K562 (cell line): Measurements from ENCODE around the gene ATP5PD. TPM values are rescaled to one million over a fixed set of nuclear protein-coding genes. Genes with fewer than 3 reads are reported as not detected.

Experiments
- ATF7 ChIP-seq: fragments of 450-650 bp; IDR thresholded peaks from 2 replicates; pipeline ENCODE4 v1.7.1; 2014; ENCODE audit warnings: mild to moderate bottlenecking, moderate library complexity
- CBX5 ChIP-seq: IDR thresholded peaks from 2 replicates; pipeline ENCODE4 v1.6.1; 2014; ENCODE audit warnings: low read depth, borderline replicate concordance
- DMBX1 ChIP-seq: fragments of 250-450 bp; sonication (Bioruptor Pico); IDR thresholded peaks from 2 replicates; pipeline ENCODE4 v1.8.0; 2022; ENCODE audit warnings: inconsistent platforms, mild to moderate bottlenecking, moderate library complexity, borderline replicate concordance
- E4F1 ChIP-seq: fragments of 250-450 bp; sonication (Bioruptor Pico); IDR thresholded peaks from 2 replicates; pipeline ENCODE4 v1.5.0; 2021; ENCODE audit warnings: mild to moderate bottlenecking, borderline replicate concordance
- EP300 ChIP-seq: IDR thresholded peaks from 2 replicates; pipeline ENCODE4 v1.6.1; 2012; ENCODE audit warnings: low read length, improper control_type of control experiment
- ERF ChIP-seq: fragments of 450-650 bp; formaldehyde crosslinking; IDR thresholded peaks from 2 replicates; pipeline ENCODE4 v1.4.0; 2020; ENCODE audit warnings: mild to moderate bottlenecking, mixed read lengths
- FOSL1 ChIP-seq: fragments of 200-800 bp; sonication (Bioruptor generic); conservative IDR thresholded peaks from 2 replicates; pipeline ENCODE4 v1.6.1; 2016; ENCODE audit warnings: missing genetic modification characterization, missing compliant biosample characterization
- KAT2B ChIP-seq: IDR thresholded peaks from one replicate; pipeline ENCODE4 v1.6.1; 2012; ENCODE audit warnings: low read depth, mild to moderate bottlenecking, control low read depth, inconsistent platforms, low read length, moderate library complexity
- MGA ChIP-seq: fragments of 450-650 bp; IDR thresholded peaks from 2 replicates; pipeline ENCODE4 v1.6.1; 2016; ENCODE audit warnings: mild to moderate bottlenecking, moderate library complexity
- SMAD4 ChIP-seq: fragments of 250-450 bp; sonication (Bioruptor Pico); conservative IDR thresholded peaks from 2 replicates; pipeline ENCODE4 v1.8.0; 2021; ENCODE audit warnings: inconsistent platforms, mild to moderate bottlenecking, moderate library complexity
- TRIM24 ChIP-seq, 2 experiments: fragments of 450-650 bp; IDR thresholded peaks; 2 replicates each; pipeline ENCODE4 v1.6.1; 2016
- ZNF134 ChIP-seq: fragments of 250-450 bp; sonication (Bioruptor Pico); conservative IDR thresholded peaks from 2 replicates; pipeline ENCODE4 v1.4.0; 2020
- ZNF282 ChIP-seq: sonication (generic); formaldehyde crosslinking; IDR thresholded peaks from 2 replicates; pipeline ENCODE4 v1.8.1; 2023; ENCODE audit warnings: missing genetic modification reagents
- ZNF324 ChIP-seq: fragments of 250-450 bp; sonication (Bioruptor Pico); IDR thresholded peaks from 2 replicates; pipeline ENCODE4 v1.4.0; 2020; ENCODE audit warnings: mild to moderate bottlenecking
- polyA plus RNA-seq, 8 experiments: library from polyadenylated mRNA; depleted of rRNA in 4 of 8; stranded (reverse) in 5 of 8; unstranded in 3 of 8; fragments of >200 nt; fragmentation: Nextera tagmentation in 2 of 8; fragmentation: Illumina TruSeq in 1 of 8; extraction: Ambion mirVana in 2 of 8; extraction: Trizol in 1 of 8; gene quantifications; 2 replicates each; pipeline versions ENCODE4 v1.2.1 to v1.2.3, GENCODE V29; 2011 to 2014; ENCODE audit warnings: inconsistent platforms in 1 of 8, missing spikeins in 1 of 8
- total RNA-seq, 7 experiments: library from RNA; depleted of rRNA in 6 of 7; stranded (reverse); fragments of >200 nt in 6 of 7; fragmentation: Illumina TruSeq in 2 of 7; extraction: Trizol in 2 of 7; gene quantifications; 2 replicates each; pipeline versions ENCODE4 v1.2.1 to v1.2.3, GENCODE V29; 2011 to 2021; ENCODE audit warnings: low replicate concordance in 1 of 7

Gene ATP5PD
- total and polyA plus RNA-seq, 9 of the 15 experiments (the other 6 are each of a cell fraction or from before 2014, with no cell fraction given): 271 to 828 (median 432) TPM

GRCh38 chr17:75096082-75096625, 49.4 kb upstream of the ATP5PD start (continued):
- TF ChIP-seq MGA: peak; percentile 52
- peak; percentile 78 for TF ChIP-seq EP300
- TF ChIP-seq DMBX1 (CRISPR knock-in tag): peak; percentile 58; the same call in 1 of the 2 replicates
- TF ChIP-seq ZNF282 (CRISPR knock-in tag): no peak
- peak; percentile 78 for TF ChIP-seq FOSL1 (tag)
- TF ChIP-seq SMAD4 (CRISPR knock-in tag): peak; percentile 78
- no peak for TF ChIP-seq ZNF324 (CRISPR knock-in tag)
- TF ChIP-seq ZNF134: no peak
- peak; percentile 73 to 81; a peak in 3 of 4 replicates for TF ChIP-seq TRIM24 (IDR thresholded peaks at IDR 0.05)
- TF ChIP-seq ATF7: peak; percentile 72; the same call in 1 of the 2 replicates
- TF ChIP-seq ERF (CRISPR knock-in tag): no peak
- TF ChIP-seq E4F1 (CRISPR knock-in tag): no peak
- 0 out of 2 replicates have a peak, but pooled peaks have one; percentile 64 for TF ChIP-seq CBX5
- TF ChIP-seq KAT2B: no peak
